A549 (cell line): ENCODE data around the gene IQSEC3. TPM values are rescaled to one million over a fixed set of nuclear protein-coding genes. Genes with fewer than 3 reads are reported as not detected.

Experiments used
- ATAC-seq, 2 experiments: fragments of 200-7000 bp in 1 of 2; fragments of >200 bp in 1 of 2; cut with Nextera tagmentation in 1 of 2; cut with Tn5 transposase in 1 of 2; 3 replicates each; pipeline versions ENCODE4 v1.8.0 to v1.9.1; 2018 to 2020; ENCODE audit warnings: mild to moderate bottlenecking in 1 of 2, moderate library complexity in 1 of 2
- CTCF ChIA-PET: fragments of 300-600 bp; sonication (Branson Sonifier 250); formaldehyde crosslinking; extraction: SDS; loops from one replicate; lab custom pipeline; 2021; ENCODE audit warnings: antibody characterized with exemption, inconsistent platforms; lab: Yijun Ruan, JAX
- POLR2A ChIA-PET: fragments of 350-600 bp; formaldehyde crosslinking; extraction: SDS; loops from one replicate; lab custom pipeline; 2021; ENCODE audit warnings: antibody characterized with exemption, inconsistent platforms; lab: Yijun Ruan, JAX
- DNase-seq, 2 experiments: peaks; one replicate each; pipeline versions ENCODE4 v3.0.0 to v3.0.0-alpha.2; 2011 to 2016; ENCODE audit warnings: low read depth in 1 of 2, low spot score in 1 of 2
- FAIRE-seq: peaks from 2 replicates; lab custom pipeline; 2011; peaks lifted over from hg19 to GRCh38; lab: Jason Lieb, UNC
- H3K27ac ChIP-seq, 2 experiments: fragments of >200 bp; sonication (Bioruptor Twin); formaldehyde crosslinking; 3 replicates each; pipeline ENCODE4 v1.5.1; 2016 to 2017
- H3K4me1 ChIP-seq: fragments of >200 bp; sonication (Bioruptor Twin); formaldehyde crosslinking; 3 replicates; pipeline ENCODE4 v1.6.1; 2016
- H3K4me2 ChIP-seq: fragments of >200 bp; sonication (Bioruptor Twin); formaldehyde crosslinking; 3 replicates; pipeline ENCODE4 v1.6.1; 2016
- H3K4me3 ChIP-seq: fragments of >200 bp; sonication (Bioruptor Twin); formaldehyde crosslinking; 3 replicates; pipeline ENCODE4 v1.5.1; 2016
- H3K9me3 ChIP-seq: fragments of >200 bp; sonication (Bioruptor Twin); formaldehyde crosslinking; 3 replicates; pipeline ENCODE4 v1.6.1; 2016
- BCL3 ChIP-seq: fragments of >200 bp; sonication (Bioruptor Twin); formaldehyde crosslinking; IDR thresholded peaks from 3 replicates; pipeline ENCODE4 v1.6.1; 2016
- CEBPB ChIP-seq, 2 experiments: fragments of >200 bp in 1 of 2; sonication (Bioruptor Twin) in 1 of 2; formaldehyde crosslinking in 1 of 2; IDR thresholded peaks; 2 replicates each; pipeline ENCODE4 v1.6.1; 2012 to 2016
- CTCF ChIP-seq: fragments of >200 bp; sonication (Bioruptor Twin); formaldehyde crosslinking; IDR thresholded peaks from 3 replicates; pipeline ENCODE4 v1.5.1; 2016
- FOXS1 ChIP-seq: fragments of 250-450 bp; sonication (Bioruptor Pico); IDR thresholded peaks from 2 replicates; pipeline ENCODE4 v1.5.0; 2020; ENCODE audit warnings: mild to moderate bottlenecking, moderate library complexity
- HEYL ChIP-seq: fragments of 250-450 bp; sonication (Bioruptor Pico); IDR thresholded peaks from 2 replicates; pipeline ENCODE4 v1.8.0; 2021; ENCODE audit warnings: mild to moderate bottlenecking, moderate library complexity
- HMGXB4 ChIP-seq: fragments of 250-450 bp; sonication (Bioruptor Pico); IDR thresholded peaks from 2 replicates; pipeline ENCODE4 v1.5.0; 2021; ENCODE audit warnings: mild to moderate bottlenecking, moderate library complexity, borderline replicate concordance
- JUNB ChIP-seq: fragments of >200 bp; sonication (Bioruptor Twin); formaldehyde crosslinking; IDR thresholded peaks from 2 replicates; pipeline ENCODE4 v1.6.1; 2016
- KDM1A ChIP-seq: fragments of 200-600 bp; sonication (generic); IDR thresholded peaks from 2 replicates; pipeline ENCODE4 v1.6.1; 2016; ENCODE audit warnings: low read depth, mild to moderate bottlenecking
- MAFK ChIP-seq: fragments of 450-650 bp; IDR thresholded peaks from 2 replicates; pipeline ENCODE4 v1.6.1; 2014; ENCODE audit not compliant: partially characterized antibody
- MYC ChIP-seq: IDR thresholded peaks from 2 replicates; pipeline ENCODE4 v1.6.1; 2012; ENCODE audit warnings: mild to moderate bottlenecking, inconsistent platforms, low read length, improper control_type of control experiment, borderline replicate concordance
- PHF8 ChIP-seq: fragments of 200-600 bp; sonication (generic); IDR thresholded peaks from 2 replicates; pipeline ENCODE4 v1.6.1; 2016; ENCODE audit warnings: low read depth, mild to moderate bottlenecking, antibody characterized with exemption, moderate library complexity, borderline replicate concordance
- POLR2A ChIP-seq: IDR thresholded peaks from 2 replicates; pipeline ENCODE4 v1.6.1; 2012; ENCODE audit warnings: mild to moderate bottlenecking, low read length
- RCOR1 ChIP-seq: fragments of 150-350 bp; IDR thresholded peaks from 2 replicates; pipeline ENCODE4 v1.6.1; 2014; ENCODE audit warnings: antibody characterized with exemption, low read length, low read depth
- SREBF2 ChIP-seq: fragments of 450-650 bp; IDR thresholded peaks from 2 replicates; pipeline ENCODE4 v1.6.1; 2014; ENCODE audit warnings: mild to moderate bottlenecking, moderate library complexity
- TP53 ChIP-seq: fragments of 250-450 bp; sonication (Bioruptor Pico); IDR thresholded peaks from 2 replicates; pipeline ENCODE4 v1.5.0; 2021; ENCODE audit warnings: mild to moderate bottlenecking, moderate library complexity
- ZFP36 ChIP-seq: fragments of 450-650 bp; IDR thresholded peaks from 2 replicates; pipeline ENCODE4 v1.6.1; 2014; ENCODE audit warnings: borderline replicate concordance; ENCODE audit not compliant: partially characterized antibody
- WGBS: methylation state at CpG from one replicate; pipeline ENCODE4 v1.1.6; 2017; ENCODE audit errors: missing lambda C conversion rate; 5-methylcytosine and 5-hydroxymethylcytosine counted together
- polyA plus RNA-seq, 4 experiments: library from polyadenylated mRNA; depleted of rRNA in 3 of 4; stranded (reverse); fragments of >200 nt; fragmentation: RNase III in 1 of 4; extraction: RNeasy Plus Mini Kit Qiagen cat#74134 plus additional on column Dnase treatment in 1 of 4; gene quantifications; 2 replicates in 3 of 4; 3 replicates in 1 of 4; pipeline ENCODE4 v1.2.3, GENCODE V29; 2011 to 2017

IQSEC3 gene
- polyA plus RNA-seq, 2 of the 4 experiments (the other 2 are of a cell fraction): not detected

GRCh38 chr12:115518-115917 is 49.0 kb downstream of the IQSEC3 start (continued):
- TF ChIP-seq HMGXB4 (CRISPR knock-in tag): no peak

GRCh38 chr12:115960-116915 is 49.7 kb downstream of the IQSEC3 start:
- Histone ChIP-seq H3K9me3 (no peaks in the 10 kb centered on the region), H3K27ac (no peak overlapping the region), H3K4me1 (no peaks in the 10 kb centered on the region), H3K4me2 (no peak overlapping the region), H3K4me3 (no peak overlapping the region)
- WGBS: 44% methylated on average over 19 of the region's 19 CpGs
- CTCF ChIA-PET: interaction anchor here (0.7 to 2.4 kb wide), 3 partner anchors 22 to 73 kb away, joined by 3 to 7 read pairs (median 6); no protein-coding TSS in a partner anchor
- POLR2A ChIA-PET: no interaction called here
- FAIRE-seq (no peak), DNase-seq (no peak), ATAC-seq (no peak; a peak in 1 of 6 replicates)
- TF ChIP-seq MYC: no peak

GRCh38 chr12:117311-117710 is 50.7 kb downstream of the IQSEC3 start:
- ATAC-seq (no peak; a peak in 1 of 6 replicates), DNase-seq (no peak), FAIRE-seq (no peak)
- Histone ChIP-seq H3K4me2 (no peak overlapping the region), H3K27ac (no peak overlapping the region), H3K9me3 (no peaks in the 10 kb centered on the region), H3K4me3 (no peak overlapping the region), H3K4me1 (no peaks in the 10 kb centered on the region)
- ChIA-PET POLR2A (no interaction called here), CTCF (interaction anchor here (1.6 kb wide), 1 partner anchor 72 kb away, joined by 5 read pairs; no protein-coding TSS in a partner anchor)
- TF ChIP-seq SREBF2 (no peak), JUNB (no peak), TP53 (CRISPR knock-in tag) (no peak), CEBPB (IDR thresholded peaks at IDR 0.05) (no peak), RCOR1 (no peak), MAFK (no peak), ZFP36 (no peak), BCL3 (no peak), POLR2A (no peak), FOXS1 (CRISPR knock-in tag) (no peak)
- WGBS: 40% methylated on average over 7 of the region's 7 CpGs

GRCh38 chr12:117816-118345 is 51.3 kb downstream of the IQSEC3 start:
- FAIRE-seq (no peak), ATAC-seq (no peak)
- H3K27ac ChIP-seq: no peak overlapping the region
- TF ChIP-seq CTCF: no peak
- no peak for TF ChIP-seq HEYL (CRISPR knock-in tag)
- TF ChIP-seq PHF8: no peak
- TF ChIP-seq KDM1A: no peak
- TF ChIP-seq, all 56 proteins: peak for 0
- POLR2A ChIA-PET: no interaction called here
- Histone ChIP-seq H3K4me2 (no peak overlapping the region), H3K9me3 (no peaks in the 10 kb centered on the region), H3K4me1 (no peaks in the 10 kb centered on the region), H3K4me3 (no peak overlapping the region)
- CTCF ChIA-PET: interaction anchor here (0.7 to 1.6 kb wide), 5 partner anchors 8 to 82 kb away, joined by 3 to 5 read pairs (median 3); no protein-coding TSS in a partner anchor
- WGBS: 37% methylated on average over 8 of the region's 8 CpGs
- no peak for DNase-seq
